Stimulated activated naive B cell treated with anti-CD40 and anti-IgM and Interleukin-4, amounts not matched to agents 10 μg/mL and 1 μg/mL and 100 μg/mL, for 72 hours (primary cell): ENCODE data around the gene SMURF2.
"Not testable (repeated sequence)": the region's sequence is repeated elsewhere in the genome, so short reads cannot be mapped to it uniquely, and the experiment has no call there.

Experiments
- ATAC-seq, 2 donors: fragments of 150-1000 bp; cut with Tn5 transposase; replicated peaks; 2 replicates each; pipeline ENCODE4 v1.10.0; 2021; ENCODE audit warnings: moderate library complexity in 1 of 2
- DNase-seq: peaks from one replicate; pipeline ENCODE4 v3.0.0; 2021
- H3K27ac Mint-ChIP-seq: one replicate; pipeline ENCODE4 v1.8.0; 2022; ENCODE audit warnings: mild to moderate bottlenecking, mixed read lengths
- H3K27me3 Mint-ChIP-seq, 2 donors: one replicate each; pipeline ENCODE4 v1.8.0; 2022; ENCODE audit warnings: mixed read lengths in 2 of 2
- H3K36me3 Mint-ChIP-seq, 2 donors: one replicate each; pipeline ENCODE4 v1.8.0; 2022; ENCODE audit warnings: mixed read lengths in 2 of 2, mild to moderate bottlenecking in 1 of 2
- H3K4me1 Mint-ChIP-seq, 2 donors: one replicate each; pipeline ENCODE4 v1.8.0; 2022; ENCODE audit warnings: mixed read lengths in 2 of 2, mild to moderate bottlenecking in 1 of 2
- H3K4me3 Mint-ChIP-seq, 2 donors: one replicate each; pipeline ENCODE4 v1.8.0; 2022; ENCODE audit warnings: mild to moderate bottlenecking in 2 of 2, mixed read lengths in 2 of 2, moderate library complexity in 1 of 2
- H3K9me3 Mint-ChIP-seq, 2 donors: one replicate each; pipeline ENCODE4 v1.8.0; 2022; ENCODE audit warnings: mixed read lengths in 2 of 2, mild to moderate bottlenecking in 1 of 2

Gene SMURF2

GRCh38 chr17:64683796-64684195 lies 21.7 kb upstream of the SMURF2 start:
- H3K27me3 Mint-ChIP-seq = no peaks in the 10 kb centered on the region
- no peak overlapping the region for H3K27ac Mint-ChIP-seq
- H3K36me3 Mint-ChIP-seq = no peaks in the 10 kb centered on the region
- no peaks in the 10 kb centered on the region for H3K4me1 Mint-ChIP-seq
- no peak for DNase-seq
- no peak overlapping the region for H3K4me3 Mint-ChIP-seq
- no peaks in the 10 kb centered on the region for H3K9me3 Mint-ChIP-seq
- ATAC-seq = no peak

- Mint-ChIP-seq H3K27me3 (no peaks in the 10 kb centered on the region), H3K4me3 (no peak overlapping the region), H3K4me1 (no peaks in the 10 kb centered on the region), H3K36me3 (no peaks in the 10 kb centered on the region), H3K27ac (no peak overlapping the region), H3K9me3 (no peaks in the 10 kb centered on the region)
- ATAC-seq (no peak), DNase-seq (no peak)
Observed at GRCh38 chr17:64682261-64683181, 20.4 kb upstream of the SMURF2 start.

- no peaks in the 10 kb centered on the region for H3K36me3 Mint-ChIP-seq
- no peak overlapping the region for H3K27ac Mint-ChIP-seq
- no peaks in the 10 kb centered on the region for H3K9me3 Mint-ChIP-seq
- H3K4me1 Mint-ChIP-seq = no peaks in the 10 kb centered on the region
- ATAC-seq = no peak
- DNase-seq = no peak
- no peaks in the 10 kb centered on the region for H3K27me3 Mint-ChIP-seq
- no peak overlapping the region for H3K4me3 Mint-ChIP-seq
Observed at GRCh38 chr17:64679710-64680216, 17.7 kb upstream of the SMURF2 start.

GRCh38 chr17:64676763-64677162 lies 14.7 kb upstream of the SMURF2 start:
- Mint-ChIP-seq H3K4me3 (no peak overlapping the region), H3K4me1 (no peaks in the 10 kb centered on the region), H3K9me3 (no peaks in the 10 kb centered on the region), H3K27me3 (no peaks in the 10 kb centered on the region), H3K36me3 (no peaks in the 10 kb centered on the region), H3K27ac (no peak overlapping the region)
- no peak for DNase-seq
- ATAC-seq = no peak

GRCh38 chr17:64670843-64671590 lies 8.9 kb upstream of the SMURF2 start:
- H3K36me3 Mint-ChIP-seq, ATAC-seq, H3K9me3 Mint-ChIP-seq, H3K4me1 Mint-ChIP-seq, H3K27me3 Mint-ChIP-seq, H3K4me3 Mint-ChIP-seq, DNase-seq, H3K27ac Mint-ChIP-seq: not testable (repeated sequence)

- H3K36me3 Mint-ChIP-seq, H3K4me1 Mint-ChIP-seq, H3K27me3 Mint-ChIP-seq, DNase-seq, ATAC-seq, H3K27ac Mint-ChIP-seq, H3K4me3 Mint-ChIP-seq, H3K9me3 Mint-ChIP-seq: not testable (repeated sequence)
Observed at GRCh38 chr17:64667807-64668721, 6.0 kb upstream of the SMURF2 start.

GRCh38 chr17:64664299-64664981 lies 2.3 kb upstream of the SMURF2 start:
- H3K4me1 Mint-ChIP-seq = peaks cover 10 to 29% of the 10 kb centered on the region in 2 donors
- not testable (repeated sequence) for H3K9me3 Mint-ChIP-seq, DNase-seq, H3K36me3 Mint-ChIP-seq, H3K4me3 Mint-ChIP-seq, ATAC-seq, H3K27ac Mint-ChIP-seq, H3K27me3 Mint-ChIP-seq

GRCh38 chr17:64663836-64664235 lies 1.7 kb upstream of the SMURF2 start:
- H3K4me3 Mint-ChIP-seq, H3K9me3 Mint-ChIP-seq: not testable (repeated sequence)

GRCh38 chr17:64662774-64663367 lies 764 bp upstream of the SMURF2 start:
- Mint-ChIP-seq H3K27ac (peak overlapping the region; percentile 56), H3K27me3 (no peaks in the 10 kb centered on the region), H3K4me1 (peaks cover 13 to 36% of the 10 kb centered on the region in 2 donors), H3K9me3 (no peaks in the 10 kb centered on the region), H3K36me3 (peaks cover 1 to 4% of the 10 kb centered on the region in 2 donors), H3K4me3 (peak overlapping the region; percentile 93 to 99)
- DNase-seq (no peak), ATAC-seq (no peak)

More at GRCh38 chr17:64663836-64664235, 1.7 kb upstream of the SMURF2 start:
- not testable (repeated sequence) for H3K36me3 Mint-ChIP-seq, H3K27me3 Mint-ChIP-seq, ATAC-seq, H3K27ac Mint-ChIP-seq, DNase-seq
- H3K4me1 Mint-ChIP-seq = peaks cover 12 to 32% of the 10 kb centered on the region in 2 donors

GRCh38 chr17:64661726-64661975 lies 456 bp downstream of the SMURF2 start:
- no peaks in the 10 kb centered on the region for H3K9me3 Mint-ChIP-seq
- H3K36me3 Mint-ChIP-seq = peaks cover 1 to 7% of the 10 kb centered on the region in 2 donors
- DNase-seq (no peak), ATAC-seq (no peak)
- H3K4me1 Mint-ChIP-seq = peaks cover 18 to 48% of the 10 kb centered on the region in 2 donors
- peak overlapping the region; percentile 95 for H3K27ac Mint-ChIP-seq
- H3K27me3 Mint-ChIP-seq = no peaks in the 10 kb centered on the region
- peak overlapping the region; percentile 97 to 99 for H3K4me3 Mint-ChIP-seq

- not testable (repeated sequence) for H3K9me3 Mint-ChIP-seq, H3K27me3 Mint-ChIP-seq, H3K36me3 Mint-ChIP-seq
- ATAC-seq (peak; percentile 11 to 17), DNase-seq (peak; percentile 19)
- Mint-ChIP-seq H3K27ac (peak overlapping the region; percentile 95), H3K4me1 (peaks cover 18 to 49% of the 10 kb centered on the region in 2 donors), H3K4me3 (peak overlapping the region; percentile 97 to 99)
Observed at GRCh38 chr17:64660978-64661725, 955 bp downstream of the SMURF2 start.

- H3K27me3 Mint-ChIP-seq, H3K27ac Mint-ChIP-seq, H3K9me3 Mint-ChIP-seq, H3K36me3 Mint-ChIP-seq, DNase-seq, ATAC-seq: not testable (repeated sequence)
- peak overlapping the region; percentile 97 to 99 for H3K4me3 Mint-ChIP-seq
- peaks cover 18 to 49% of the 10 kb centered on the region in 2 donors for H3K4me1 Mint-ChIP-seq
Observed at GRCh38 chr17:64660195-64660977, 1.7 kb downstream of the SMURF2 start.
